HEK293 (cell line): Measurements from ENCODE around the gene HSH2D.

Experiments
- CTCF ChIA-PET: fragments of 350-600 bp; formaldehyde crosslinking; extraction: SDS; loops from one replicate; lab custom pipeline; 2021; ENCODE audit warnings: antibody characterized with exemption; lab: Yijun Ruan, JAX
- POLR2A ChIA-PET: fragments of 300-600 bp; formaldehyde crosslinking; extraction: SDS; loops from one replicate; lab custom pipeline; 2020; ENCODE audit warnings: antibody characterized with exemption, inconsistent platforms; lab: Yijun Ruan, JAX
- H3K27ac ChIP-seq: fragments of 200-500 bp; sonication (Bioruptor generic); 2 replicates; pipeline ENCODE4 v1.5.1; 2014; ENCODE audit warnings: low read depth, low read length, control low read depth, inconsistent platforms; ENCODE audit errors: extremely low read depth
- H3K36me3 ChIP-seq, 2 experiments: fragments of 200-500 bp in 1 of 2; sonication (Bioruptor generic) in 1 of 2; 1 replicate in 1 of 2; 2 replicates in 1 of 2; pipeline ENCODE4 v1.5.1; 2014 to 2017; ENCODE audit warnings: inconsistent platforms in 2 of 2, low read length in 2 of 2; ENCODE audit not compliant: control insufficient read depth in 2 of 2, insufficient read depth in 1 of 2
- H3K4me1 ChIP-seq: fragments of 200-500 bp; sonication (Bioruptor generic); 2 replicates; pipeline ENCODE4 v1.5.1; 2014; ENCODE audit warnings: mild to moderate bottlenecking, low read length, inconsistent platforms; ENCODE audit not compliant: control insufficient read depth, insufficient read depth
- H3K4me3 ChIP-seq: 2 replicates; pipeline ENCODE4 v1.5.1; 2011; ENCODE audit warnings: low read depth, mild to moderate bottlenecking, control low read depth, low read length, moderate library complexity
- H3K9me3 ChIP-seq: fragments of 200-500 bp; sonication (Bioruptor generic); 2 replicates; pipeline ENCODE4 v1.5.1; 2014; ENCODE audit warnings: low read depth, low read length, inconsistent platforms; ENCODE audit not compliant: control insufficient read depth, insufficient read depth
- EGR2 ChIP-seq: fragments of 450-650 bp; formaldehyde crosslinking; IDR thresholded peaks from 2 replicates; pipeline ENCODE4 v1.5.1; 2016; ENCODE audit warnings: low read depth, missing biosample characterization, missing genetic modification characterization
- FEZF1 ChIP-seq: fragments of 450-650 bp; formaldehyde crosslinking; IDR thresholded peaks from 2 replicates; pipeline ENCODE4 v1.5.1; 2016; ENCODE audit warnings: missing biosample characterization, missing genetic modification characterization
- HOXA7 ChIP-seq: sonication (generic); formaldehyde crosslinking; IDR thresholded peaks from 2 replicates; pipeline ENCODE4 v1.8.1; 2022; ENCODE audit warnings: missing genetic modification reagents, borderline replicate concordance
- KLF1 ChIP-seq: fragments of 450-650 bp; formaldehyde crosslinking; IDR thresholded peaks from 2 replicates; pipeline ENCODE4 v1.5.1; 2016; ENCODE audit warnings: missing biosample characterization, missing genetic modification characterization
- KLF8 ChIP-seq: fragments of 450-650 bp; formaldehyde crosslinking; IDR thresholded peaks from 2 replicates; pipeline ENCODE4 v1.5.1; 2016; ENCODE audit warnings: missing biosample characterization, missing genetic modification characterization
- PBX3 ChIP-seq: sonication (generic); formaldehyde crosslinking; IDR thresholded peaks from 2 replicates; pipeline ENCODE4 v1.8.1; 2022; ENCODE audit warnings: mild to moderate bottlenecking, moderate library complexity, missing genetic modification reagents
- REPIN1 ChIP-seq: fragments of 450-650 bp; formaldehyde crosslinking; IDR thresholded peaks from 2 replicates; pipeline ENCODE4 v1.5.1; 2017; ENCODE audit warnings: missing biosample characterization, missing genetic modification characterization, low read depth
- ZBTB20 ChIP-seq: fragments of 450-650 bp; formaldehyde crosslinking; IDR thresholded peaks from 2 replicates; pipeline ENCODE4 v1.5.1; 2016; ENCODE audit warnings: missing biosample characterization, missing genetic modification characterization
- ZBTB7A ChIP-seq: fragments of 450-650 bp; formaldehyde crosslinking; IDR thresholded peaks from 2 replicates; pipeline ENCODE4 v1.5.1; 2016; ENCODE audit warnings: low read depth, missing biosample characterization, missing genetic modification characterization
- ZFP41 ChIP-seq: fragments of 450-650 bp; formaldehyde crosslinking; IDR thresholded peaks from 2 replicates; pipeline ENCODE4 v1.5.1; 2016; ENCODE audit warnings: missing biosample characterization, missing genetic modification characterization, borderline replicate concordance
- ZNF23 ChIP-seq: fragments of 450-650 bp; formaldehyde crosslinking; IDR thresholded peaks from 2 replicates; pipeline ENCODE4 v1.5.1; 2016; ENCODE audit warnings: missing biosample characterization, missing genetic modification characterization, borderline replicate concordance
- ZNF366 ChIP-seq: fragments of 450-650 bp; formaldehyde crosslinking; conservative IDR thresholded peaks from 2 replicates; pipeline ENCODE4 v1.5.1; 2016; ENCODE audit warnings: missing biosample characterization, missing genetic modification characterization
- ZNF37A ChIP-seq: fragments of 450-650 bp; IDR thresholded peaks from 2 replicates; pipeline ENCODE4 v1.5.1; 2018; ENCODE audit warnings: missing biosample characterization, missing genetic modification characterization
- ZNF394 ChIP-seq: fragments of 450-650 bp; formaldehyde crosslinking; IDR thresholded peaks from 2 replicates; pipeline ENCODE4 v1.5.1; 2016; ENCODE audit warnings: missing biosample characterization, missing genetic modification characterization, mild to moderate bottlenecking, moderate library complexity, borderline replicate concordance
- ZNF510 ChIP-seq: fragments of 450-650 bp; formaldehyde crosslinking; IDR thresholded peaks from 2 replicates; pipeline ENCODE4 v1.5.1; 2018; ENCODE audit warnings: mild to moderate bottlenecking, missing genetic modification characterization, missing biosample characterization; ENCODE audit not compliant: insufficient replicate concordance
- ZNF561 ChIP-seq: fragments of 450-650 bp; IDR thresholded peaks from 2 replicates; pipeline ENCODE4 v1.5.1; 2018; ENCODE audit warnings: missing biosample characterization, missing genetic modification characterization, borderline replicate concordance
- ZNF610 ChIP-seq: fragments of 450-650 bp; formaldehyde crosslinking; IDR thresholded peaks from 2 replicates; pipeline ENCODE4 v1.5.1; 2016; ENCODE audit warnings: missing biosample characterization, missing genetic modification characterization, borderline replicate concordance
- ZNF621 ChIP-seq: fragments of 450-650 bp; formaldehyde crosslinking; IDR thresholded peaks from 2 replicates; pipeline ENCODE4 v1.5.1; 2017; ENCODE audit warnings: missing biosample characterization, missing genetic modification characterization
- ZNF830 ChIP-seq: fragments of 450-650 bp; IDR thresholded peaks from 2 replicates; pipeline ENCODE4 v1.5.0; 2018; ENCODE audit warnings: missing biosample characterization, missing genetic modification characterization, low read depth, mild to moderate bottlenecking, moderate library complexity
- ZSCAN16 ChIP-seq: fragments of 450-650 bp; formaldehyde crosslinking; IDR thresholded peaks from 2 replicates; pipeline ENCODE4 v1.5.1; 2016; ENCODE audit warnings: missing biosample characterization, missing genetic modification characterization
- ZSCAN5A ChIP-seq: fragments of 450-650 bp; formaldehyde crosslinking; IDR thresholded peaks from 2 replicates; pipeline ENCODE4 v1.5.1; 2016; ENCODE audit warnings: missing biosample characterization, missing genetic modification characterization
- TF ChIP-seq, protein P1 (sequence below): fragments of 450-650 bp; formaldehyde crosslinking; conservative IDR thresholded peaks from 2 replicates; pipeline ENCODE4 v1.5.1; 2016; ENCODE audit warnings: low read depth, missing biosample characterization, missing genetic modification characterization

The HSH2D gene

GRCh38 chr19:16121967-16122366 is 21.5 kb upstream of the HSH2D start:
- Histone ChIP-seq H3K36me3 (peaks cover 20 to 92% of the 10 kb centered on the region in 2 experiments), H3K4me3 (no peak overlapping the region), H3K4me1 (no peaks in the 10 kb centered on the region), H3K27ac (no peak overlapping the region), H3K9me3 (no peaks in the 10 kb centered on the region)
- POLR2A ChIA-PET: interaction anchor here (0.8 kb wide), 1 partner anchor 47 kb away, joined by 3 read pairs; no protein-coding TSS in a partner anchor
- TF ChIP-seq ZNF610 (tag by site-specific recombination): no peak
- TF ChIP-seq FEZF1 (tag by site-specific recombination): no peak
- no peak for TF ChIP-seq ZSCAN16 (tag by site-specific recombination)
- no peak for TF ChIP-seq EGR2 (tag by site-specific recombination)
- TF ChIP-seq ZBTB7A (tag by site-specific recombination): no peak
- no peak for TF ChIP-seq PBX3 (CRISPR knock-in tag)
- no peak for TF ChIP-seq ZNF561 (tag by site-specific recombination)
- TF ChIP-seq ZNF830: no peak
- no peak for TF ChIP-seq ZNF621
- CTCF ChIA-PET: no interaction called here

GRCh38 chr19:16124953-16125352 is 18.5 kb upstream of the HSH2D start:
- no peak for TF ChIP-seq HOXA7 (CRISPR knock-in tag)
- TF ChIP-seq ZNF510 (tag by site-specific recombination): no peak
- TF ChIP-seq, protein P1, sequence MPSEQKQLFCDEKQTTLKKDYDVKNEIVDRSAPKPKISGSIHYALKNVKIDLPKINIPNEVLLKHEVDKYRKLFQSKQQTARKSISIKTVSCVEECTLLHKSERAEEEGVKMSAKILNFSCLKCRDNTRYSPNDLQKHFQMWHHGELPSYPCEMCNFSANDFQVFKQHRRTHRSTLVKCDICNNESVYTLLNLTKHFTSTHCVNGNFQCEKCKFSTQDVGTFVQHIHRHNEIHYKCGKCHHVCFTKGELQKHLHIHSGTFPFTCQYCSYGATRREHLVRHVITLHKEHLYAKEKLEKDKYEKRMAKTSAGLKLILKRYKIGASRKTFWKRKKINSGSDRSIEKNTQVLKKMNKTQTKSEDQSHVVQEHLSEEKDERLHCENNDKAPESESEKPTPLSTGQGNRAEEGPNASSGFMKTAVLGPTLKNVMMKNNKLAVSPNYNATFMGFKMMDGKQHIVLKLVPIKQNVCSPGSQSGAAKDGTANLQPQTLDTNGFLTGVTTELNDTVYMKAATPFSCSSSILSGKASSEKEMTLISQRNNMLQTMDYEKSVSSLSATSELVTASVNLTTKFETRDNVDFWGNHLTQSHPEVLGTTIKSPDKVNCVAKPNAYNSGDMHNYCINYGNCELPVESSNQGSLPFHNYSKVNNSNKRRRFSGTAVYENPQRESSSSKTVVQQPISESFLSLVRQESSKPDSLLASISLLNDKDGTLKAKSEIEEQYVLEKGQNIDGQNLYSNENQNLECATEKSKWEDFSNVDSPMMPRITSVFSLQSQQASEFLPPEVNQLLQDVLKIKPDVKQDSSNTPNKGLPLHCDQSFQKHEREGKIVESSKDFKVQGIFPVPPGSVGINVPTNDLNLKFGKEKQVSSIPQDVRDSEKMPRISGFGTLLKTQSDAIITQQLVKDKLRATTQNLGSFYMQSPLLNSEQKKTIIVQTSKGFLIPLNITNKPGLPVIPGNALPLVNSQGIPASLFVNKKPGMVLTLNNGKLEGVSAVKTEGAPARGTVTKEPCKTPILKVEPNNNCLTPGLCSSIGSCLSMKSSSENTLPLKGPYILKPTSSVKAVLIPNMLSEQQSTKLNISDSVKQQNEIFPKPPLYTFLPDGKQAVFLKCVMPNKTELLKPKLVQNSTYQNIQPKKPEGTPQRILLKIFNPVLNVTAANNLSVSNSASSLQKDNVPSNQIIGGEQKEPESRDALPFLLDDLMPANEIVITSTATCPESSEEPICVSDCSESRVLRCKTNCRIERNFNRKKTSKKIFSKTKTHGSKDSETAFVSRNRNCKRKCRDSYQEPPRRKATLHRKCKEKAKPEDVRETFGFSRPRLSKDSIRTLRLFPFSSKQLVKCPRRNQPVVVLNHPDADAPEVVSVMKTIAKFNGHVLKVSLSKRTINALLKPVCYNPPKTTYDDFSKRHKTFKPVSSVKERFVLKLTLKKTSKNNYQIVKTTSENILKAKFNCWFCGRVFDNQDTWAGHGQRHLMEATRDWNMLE (tag by site-specific recombination): no peak
- no peak for TF ChIP-seq ZBTB7A (tag by site-specific recombination)
- no peak for TF ChIP-seq ZFP41 (tag by site-specific recombination)
- TF ChIP-seq REPIN1: no peak
- no peak for TF ChIP-seq ZNF23 (tag by site-specific recombination)
- TF ChIP-seq KLF1: no peak
- no peak for TF ChIP-seq ZNF366 (tag by site-specific recombination)
- TF ChIP-seq ZBTB20: no peak
- no peak for TF ChIP-seq ZNF37A (tag by site-specific recombination)
- TF ChIP-seq KLF8: no peak
- no peak for TF ChIP-seq ZSCAN5A (tag by site-specific recombination)
- no peak for TF ChIP-seq ZNF394 (tag by site-specific recombination)
- Histone ChIP-seq H3K4me3 (no peak overlapping the region), H3K27ac (no peak overlapping the region), H3K36me3 (peaks cover 8 to 96% of the 10 kb centered on the region in 2 experiments), H3K4me1 (no peaks in the 10 kb centered on the region), H3K9me3 (no peaks in the 10 kb centered on the region)
- ChIA-PET CTCF (interaction anchor here (0.7 kb wide), 1 partner anchor 93 kb away, joined by 4 read pairs; no protein-coding TSS in a partner anchor), POLR2A (no interaction called here)
